ENCODE results near the gene HAGH.

GRCh38 chr16:1785846-1786170 is 40.8 kb downstream of the HAGH start:
- TF ChIP-seq, protein P1, sequence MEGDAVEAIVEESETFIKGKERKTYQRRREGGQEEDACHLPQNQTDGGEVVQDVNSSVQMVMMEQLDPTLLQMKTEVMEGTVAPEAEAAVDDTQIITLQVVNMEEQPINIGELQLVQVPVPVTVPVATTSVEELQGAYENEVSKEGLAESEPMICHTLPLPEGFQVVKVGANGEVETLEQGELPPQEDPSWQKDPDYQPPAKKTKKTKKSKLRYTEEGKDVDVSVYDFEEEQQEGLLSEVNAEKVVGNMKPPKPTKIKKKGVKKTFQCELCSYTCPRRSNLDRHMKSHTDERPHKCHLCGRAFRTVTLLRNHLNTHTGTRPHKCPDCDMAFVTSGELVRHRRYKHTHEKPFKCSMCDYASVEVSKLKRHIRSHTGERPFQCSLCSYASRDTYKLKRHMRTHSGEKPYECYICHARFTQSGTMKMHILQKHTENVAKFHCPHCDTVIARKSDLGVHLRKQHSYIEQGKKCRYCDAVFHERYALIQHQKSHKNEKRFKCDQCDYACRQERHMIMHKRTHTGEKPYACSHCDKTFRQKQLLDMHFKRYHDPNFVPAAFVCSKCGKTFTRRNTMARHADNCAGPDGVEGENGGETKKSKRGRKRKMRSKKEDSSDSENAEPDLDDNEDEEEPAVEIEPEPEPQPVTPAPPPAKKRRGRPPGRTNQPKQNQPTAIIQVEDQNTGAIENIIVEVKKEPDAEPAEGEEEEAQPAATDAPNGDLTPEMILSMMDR (IDR thresholded peaks at IDR 0.05): no peak
- TF ChIP-seq POLR2A (IDR thresholded peaks at IDR 0.05) (no peak), EP300 (IDR thresholded peaks at IDR 0.05) (no peak)

Data from upper lobe of left lung (tissue), 4 donors.